Measurements from ENCODE around the gene DPP8. TPM values are rescaled to one million over a fixed set of nuclear protein-coding genes. Genes with fewer than 3 reads are reported as not detected.
"Not testable (repeated sequence)": the region's sequence is repeated elsewhere in the genome, so short reads cannot be mapped to it uniquely, and the experiment has no call there.

The DPP8 gene
- total RNA-seq, 4 donors from 2014 or later: 33.1 to 66.9 (median 47.9) TPM

- no peak overlapping the region for H3K4me3 ChIP-seq
- H3K27me3 ChIP-seq: no peaks in the 10 kb centered on the region
- H3K4me1 ChIP-seq: no peaks in the 10 kb centered on the region
- H3K27ac ChIP-seq: no peak overlapping the region
- peaks cover 0 to 100% of the 10 kb centered on the region in 2 donors for H3K36me3 ChIP-seq
- H3K9me3 ChIP-seq: no peaks in the 10 kb centered on the region
- 81 to 89% methylated on average over 3 to 4 of the region's 5 CpGs for WGBS, 2 donors (ENCODE audit: low coverage in 1 of 2)
- TF ChIP-seq CTCF (IDR thresholded peaks at IDR 0.05) (no peak), POLR2AphosphoS5 (IDR thresholded peaks at IDR 0.05) (no peak), POLR2A (IDR thresholded peaks at IDR 0.05) (no peak), EP300 (IDR thresholded peaks at IDR 0.05) (no peak)
- no peak for ATAC-seq
Measured at GRCh38 chr15:65460741-65461347, 56.6 kb downstream of the DPP8 start.

DNA sequence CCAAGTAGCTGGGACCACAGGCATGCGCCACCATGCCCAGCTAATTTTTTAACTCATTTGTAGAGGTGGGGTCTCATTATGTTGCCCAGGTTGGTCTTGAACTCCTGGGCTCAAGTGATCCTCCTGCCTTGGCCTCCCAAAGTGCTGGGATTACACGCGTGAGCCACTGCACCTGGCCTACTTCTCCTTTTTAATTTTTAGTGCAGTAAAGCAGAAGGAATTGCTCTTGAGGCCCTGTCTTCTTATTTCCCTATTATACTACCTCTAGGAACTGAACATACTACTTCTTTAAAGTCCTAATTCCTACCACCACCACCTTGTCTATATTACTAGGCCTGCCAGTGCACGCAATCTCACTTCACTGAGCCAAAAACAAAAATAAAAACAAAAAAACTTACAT is 62.2 kb downstream of the DPP8 start:
- H3K4me3 ChIP-seq, H3K27ac ChIP-seq, H3K9me3 ChIP-seq, H3K27me3 ChIP-seq, ATAC-seq, H3K4me1 ChIP-seq: not testable (repeated sequence)
- H3K36me3 ChIP-seq: peaks cover 0 to 100% of the 10 kb centered on the region in 2 donors
- WGBS, 2 donors (ENCODE audit: low coverage in 1 of 2): 93 to 94% methylated on average over 3 to 4 of the region's 4 CpGs

GRCh38 chr15:65451989-65452388 is 65.5 kb downstream of the DPP8 start:
- no peaks in the 10 kb centered on the region for H3K4me1 ChIP-seq
- 85 to 93% methylated on average over 6 of the region's 6 CpGs for WGBS, 2 donors (ENCODE audit: low coverage in 1 of 2)
- H3K9me3 ChIP-seq: no peaks in the 10 kb centered on the region
- no peak overlapping the region for H3K4me3 ChIP-seq
- TF ChIP-seq EP300 (IDR thresholded peaks at IDR 0.05) (no peak), CTCF (IDR thresholded peaks at IDR 0.05) (no peak), POLR2A (IDR thresholded peaks at IDR 0.05) (no peak), POLR2AphosphoS5 (IDR thresholded peaks at IDR 0.05) (no peak)
- no peak overlapping the region for H3K27ac ChIP-seq
- ATAC-seq: no peak
- H3K36me3 ChIP-seq: peaks cover 0 to 92% of the 10 kb centered on the region in 2 donors
- H3K27me3 ChIP-seq: no peaks in the 10 kb centered on the region

DNA sequence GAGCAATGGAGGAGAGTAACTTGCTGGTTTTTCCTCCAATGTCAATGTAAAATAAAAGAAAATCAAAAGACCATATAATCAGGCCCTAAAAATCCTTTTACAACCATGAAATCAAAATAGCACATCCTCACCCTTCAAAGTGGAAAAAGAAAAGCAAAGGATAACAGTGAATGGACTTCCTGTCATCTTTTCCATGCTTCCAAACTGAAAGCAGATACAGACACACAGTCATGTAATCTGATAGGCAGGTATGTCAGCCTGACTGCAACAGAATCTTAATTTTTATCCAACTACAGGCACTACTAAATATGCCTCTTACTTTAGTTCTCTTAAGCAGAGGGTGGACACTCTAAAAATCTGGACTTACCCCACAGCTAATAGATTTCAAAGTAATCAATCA is 66.9 kb downstream of the DPP8 start:
- ATAC-seq: no peak
- Histone ChIP-seq H3K27ac (no peak overlapping the region), H3K9me3 (no peaks in the 10 kb centered on the region), H3K4me1 (peaks cover 0 to 7% (median 0%) of the 10 kb centered on the region in 3 donors), H3K4me3 (no peak overlapping the region), H3K27me3 (no peaks in the 10 kb centered on the region), H3K36me3 (peaks cover 0 to 92% of the 10 kb centered on the region in 2 donors)
- no peak for TF ChIP-seq POLR2A (IDR thresholded peaks at IDR 0.05)
- no peak for TF ChIP-seq POLR2AphosphoS5 (IDR thresholded peaks at IDR 0.05)
- TF ChIP-seq EP300 (IDR thresholded peaks at IDR 0.05): no peak

- Histone ChIP-seq H3K27me3 (no peaks in the 10 kb centered on the region), H3K36me3 (peaks cover 0 to 82% of the 10 kb centered on the region in 2 donors), H3K9me3 (no peaks in the 10 kb centered on the region), H3K4me3 (no peak overlapping the region), H3K4me1 (peaks cover 0 to 8% (median 0%) of the 10 kb centered on the region in 3 donors), H3K27ac (no peak overlapping the region)
- 83 to 88% methylated on average over 2 of the region's 2 CpGs for WGBS, 2 donors (ENCODE audit: low coverage in 1 of 2)
- ATAC-seq: no peak
- TF ChIP-seq POLR2AphosphoS5 (IDR thresholded peaks at IDR 0.05) (no peak), CTCF (IDR thresholded peaks at IDR 0.05) (no peak), EP300 (IDR thresholded peaks at IDR 0.05) (no peak), POLR2A (IDR thresholded peaks at IDR 0.05) (no peak)
Measured at GRCh38 chr15:65447145-65447544, 70.3 kb downstream of the DPP8 start.

DNA sequence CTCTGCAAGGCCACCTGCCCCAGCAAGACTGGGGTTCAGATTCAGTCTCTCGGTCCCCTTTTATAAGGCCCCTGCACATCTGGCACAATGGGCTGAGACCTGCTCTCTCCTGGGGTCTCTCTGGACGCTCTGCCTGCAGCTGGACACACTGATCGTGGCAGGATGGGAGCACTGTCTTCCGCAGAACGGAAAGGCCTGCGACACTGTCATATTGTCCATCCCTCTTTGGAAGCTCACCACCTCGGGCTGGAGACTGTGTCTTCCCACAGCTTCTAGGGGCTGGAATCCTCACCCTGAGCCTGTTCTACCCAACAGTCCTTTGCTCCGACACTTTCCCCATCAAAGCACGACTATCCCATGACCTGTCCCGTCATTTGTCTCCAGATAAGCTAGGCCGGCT is 83.3 kb downstream of the DPP8 start:
- Histone ChIP-seq H3K4me1 (no peaks in the 10 kb centered on the region), H3K9me3 (no peaks in the 10 kb centered on the region), H3K27me3 (no peaks in the 10 kb centered on the region), H3K27ac (no peak overlapping the region), H3K4me3 (no peak overlapping the region), H3K36me3 (no peaks in the 10 kb centered on the region)
- ATAC-seq: no peak
- TF ChIP-seq CTCF (IDR thresholded peaks at IDR 0.05): no peak
- no peak for TF ChIP-seq EP300 (IDR thresholded peaks at IDR 0.05)
- TF ChIP-seq POLR2AphosphoS5 (IDR thresholded peaks at IDR 0.05): no peak
- no peak for TF ChIP-seq POLR2A (IDR thresholded peaks at IDR 0.05)
- WGBS, 2 donors (ENCODE audit: low coverage in 1 of 2): 58 to 70% methylated on average over 3 to 9 of the region's 11 CpGs
